ENCODE results near the gene LRRC42.
"Not testable (repeated sequence)": the region's sequence is repeated elsewhere in the genome, so short reads cannot be mapped to it uniquely, and the experiment has no call there.

LRRC42 gene

DNA sequence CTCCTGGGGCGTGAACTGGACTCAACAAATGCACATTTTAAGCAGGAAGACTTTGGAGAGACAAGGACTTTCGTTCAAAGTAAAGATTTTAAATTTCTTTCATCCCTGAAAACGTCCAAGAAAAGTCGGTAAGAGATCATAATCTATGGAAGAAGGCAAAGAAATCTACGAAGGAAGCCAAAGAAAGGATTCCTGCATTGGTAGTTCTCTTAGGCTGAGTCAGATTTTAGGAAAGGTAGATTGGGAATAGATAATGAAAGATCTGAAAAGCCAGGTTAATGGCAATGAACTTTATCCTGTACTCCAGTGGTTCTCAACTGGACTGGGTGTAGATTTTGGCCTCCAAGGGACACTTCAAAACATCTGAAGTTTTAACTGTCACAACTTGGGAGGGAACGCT, 3.1 kb upstream of the LRRC42 start:
- no peak for DNase-seq

DNA sequence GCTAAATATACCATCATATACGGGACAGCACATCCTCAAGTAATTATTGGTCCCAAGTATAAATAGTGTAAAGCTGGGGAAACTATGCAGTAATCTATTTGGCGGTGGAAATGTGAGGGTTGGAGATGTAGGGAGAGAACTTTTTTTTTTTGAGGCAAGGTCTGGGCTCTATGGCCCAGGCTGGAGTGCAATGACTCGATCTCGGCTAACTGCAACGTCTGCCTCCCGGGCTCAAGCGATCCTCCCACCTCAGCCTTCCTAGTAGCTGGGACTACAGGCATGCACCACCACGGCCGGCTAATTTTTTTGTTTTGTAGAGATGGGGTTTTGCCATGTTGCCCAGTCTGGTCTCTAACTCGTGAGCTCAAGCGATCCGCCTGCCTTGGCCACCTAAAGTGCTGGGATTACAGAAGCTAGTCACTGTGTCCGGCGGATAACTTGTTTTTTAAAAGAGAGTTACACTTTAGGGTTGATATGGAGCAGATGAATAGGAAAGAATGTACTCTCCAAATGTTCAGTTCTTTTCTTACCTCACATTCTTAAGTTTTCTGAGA, 2.6 kb upstream of the LRRC42 start:
- DNase-seq, result no peak

DNA sequence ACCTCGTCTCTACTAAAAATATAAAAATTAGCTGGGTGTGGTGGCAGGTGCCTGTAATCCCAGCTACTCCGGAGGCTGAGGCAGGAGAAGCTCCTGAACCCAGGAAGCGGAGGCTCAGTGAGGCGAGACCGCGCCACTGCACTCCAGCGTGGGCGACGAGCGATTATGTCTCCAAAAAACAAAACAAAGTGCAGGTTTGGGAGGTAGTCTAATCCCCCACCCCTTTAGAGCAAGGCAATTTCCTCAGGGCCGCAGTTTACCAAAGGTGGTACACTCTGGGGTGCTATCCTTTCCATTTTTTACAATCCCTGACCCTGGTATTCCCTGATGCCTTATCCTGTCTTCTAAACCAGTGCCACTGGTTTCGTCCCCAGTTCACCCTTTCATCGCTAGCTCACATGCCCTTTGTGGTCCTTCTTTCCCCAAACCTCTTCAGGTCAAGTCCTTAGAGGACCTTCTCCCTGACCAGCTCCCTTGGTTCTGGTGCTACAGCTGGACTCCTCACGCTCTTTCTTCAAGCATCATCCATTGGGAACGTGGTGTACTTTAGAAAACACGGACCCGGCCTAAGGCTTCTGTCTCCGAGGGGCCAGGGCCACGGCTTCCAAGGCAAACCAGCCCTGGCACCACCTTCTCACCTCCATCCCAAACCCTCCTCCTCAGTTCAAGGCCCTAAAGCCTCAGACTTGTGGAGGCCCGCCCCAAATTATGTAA, 1.5 kb upstream of the LRRC42 start:
- DNase-seq, result peak; percentile 11

DNA sequence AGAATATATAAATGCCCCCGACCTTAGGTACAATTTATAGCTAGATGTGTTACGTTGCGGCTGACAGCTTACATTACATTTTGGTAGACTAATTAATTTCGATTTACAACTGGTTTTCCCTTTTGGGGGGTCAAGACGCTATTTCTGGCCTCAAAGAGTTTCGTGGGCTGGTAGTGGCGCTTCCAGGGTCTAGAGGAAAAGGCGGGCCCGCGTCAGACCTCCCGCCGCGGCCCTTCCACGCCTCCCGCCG, 1.0 kb upstream of the LRRC42 start:
- no peak for DNase-seq

DNA sequence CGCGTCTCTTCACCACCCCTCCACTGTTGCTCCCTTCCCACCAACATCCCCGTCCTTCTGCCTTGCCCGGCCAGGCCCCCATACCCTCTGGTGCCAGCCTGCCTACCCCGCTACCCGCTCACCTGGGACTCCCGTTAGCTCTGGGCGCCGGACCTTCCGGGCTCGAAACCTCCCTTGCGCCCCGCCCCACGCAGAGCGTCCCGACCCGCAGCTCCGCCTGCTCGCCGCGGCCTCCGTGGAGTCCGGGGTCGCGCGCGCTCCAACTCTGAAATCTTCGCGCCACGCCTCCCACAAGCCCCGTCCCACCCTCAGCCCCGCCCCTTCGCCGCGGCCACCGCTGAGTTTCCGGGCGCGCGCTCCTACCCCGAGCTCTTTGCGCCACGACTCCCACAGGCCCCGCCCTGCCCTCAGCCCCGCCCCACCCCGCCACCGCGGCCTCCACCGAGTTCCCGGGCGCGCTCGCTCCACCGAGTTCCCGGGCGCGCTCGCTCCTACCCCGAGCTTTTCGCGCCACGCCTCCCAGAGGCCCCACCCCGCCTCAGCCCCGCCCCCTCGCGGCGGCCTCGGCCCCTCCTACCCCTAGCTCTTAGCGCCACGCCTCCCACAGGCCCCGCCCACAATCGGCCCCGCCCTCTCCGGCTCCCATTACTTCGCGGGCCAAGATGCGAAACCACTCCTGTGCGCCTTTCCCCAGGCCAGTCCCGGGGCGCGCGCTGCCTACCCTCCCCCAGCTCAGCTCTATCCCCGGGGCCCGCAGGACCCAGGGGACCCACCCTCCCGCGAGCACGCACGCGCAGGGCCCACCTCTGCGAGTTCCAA, 508 bp upstream of the LRRC42 start, which contains the start of gene IFT25:
Gene IFT25 (minus strand): TSS at position 267 of the 819 bp plus-strand sequence. CDS start 5,617 bp downstream, outside the sequence.
- peak; percentile 96 for DNase-seq

DNA sequence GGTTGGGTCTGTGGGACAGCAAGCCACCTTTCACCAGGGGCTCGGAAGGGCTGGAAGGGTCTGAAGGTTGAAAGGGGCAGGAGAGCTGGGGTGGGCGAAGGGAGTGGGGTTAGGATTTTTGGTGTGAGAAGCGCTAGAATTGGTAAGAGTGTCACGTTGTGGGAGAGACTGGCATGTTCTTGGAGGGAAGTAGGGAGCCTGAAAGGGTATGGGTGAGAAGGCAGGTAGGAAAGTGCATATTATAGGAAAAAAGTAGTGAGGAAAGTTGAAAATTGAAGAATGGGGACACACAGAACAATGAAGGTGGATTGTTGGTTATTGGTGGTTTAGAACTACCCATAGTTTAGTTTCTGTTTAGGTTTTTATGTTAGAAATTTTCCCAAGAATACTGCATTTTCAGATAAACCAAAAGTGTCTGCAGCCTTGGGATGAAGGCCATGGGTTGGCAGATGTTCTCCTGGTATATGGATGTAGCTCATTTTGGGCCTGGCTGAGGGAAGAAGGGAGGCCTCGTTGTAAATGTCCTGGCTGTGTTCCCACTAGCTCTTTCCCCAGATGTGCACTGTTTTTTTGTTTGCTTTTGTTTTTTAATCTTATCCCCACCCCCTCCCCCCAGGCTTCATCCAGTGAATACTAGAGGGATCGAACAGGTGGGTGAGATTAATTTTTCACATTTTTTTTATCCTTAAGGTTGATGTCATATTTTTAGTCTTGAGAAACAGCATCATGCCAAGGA, 1.2 kb downstream of the LRRC42 start:
- no peak for DNase-seq

DNA sequence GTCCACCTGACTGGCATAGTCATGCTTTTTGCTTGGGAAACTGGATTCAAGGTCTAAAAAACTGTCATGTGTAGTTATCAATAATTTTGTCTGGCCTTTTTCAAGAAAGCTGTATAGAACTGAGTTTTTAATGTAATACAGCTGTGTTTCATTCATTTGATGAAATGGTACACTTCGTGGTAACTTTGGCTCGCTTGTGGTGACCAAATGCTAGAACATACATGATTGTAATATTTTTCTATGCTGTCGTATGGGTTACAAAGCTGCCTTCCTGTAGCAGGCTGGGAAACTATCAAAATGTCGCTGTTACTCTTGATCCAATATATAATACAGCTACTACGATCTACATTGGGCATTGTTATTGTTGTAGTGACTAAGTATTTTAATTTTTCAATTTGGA, 2.1 kb downstream of the LRRC42 start:
- DNase-seq, result no peak

DNA sequence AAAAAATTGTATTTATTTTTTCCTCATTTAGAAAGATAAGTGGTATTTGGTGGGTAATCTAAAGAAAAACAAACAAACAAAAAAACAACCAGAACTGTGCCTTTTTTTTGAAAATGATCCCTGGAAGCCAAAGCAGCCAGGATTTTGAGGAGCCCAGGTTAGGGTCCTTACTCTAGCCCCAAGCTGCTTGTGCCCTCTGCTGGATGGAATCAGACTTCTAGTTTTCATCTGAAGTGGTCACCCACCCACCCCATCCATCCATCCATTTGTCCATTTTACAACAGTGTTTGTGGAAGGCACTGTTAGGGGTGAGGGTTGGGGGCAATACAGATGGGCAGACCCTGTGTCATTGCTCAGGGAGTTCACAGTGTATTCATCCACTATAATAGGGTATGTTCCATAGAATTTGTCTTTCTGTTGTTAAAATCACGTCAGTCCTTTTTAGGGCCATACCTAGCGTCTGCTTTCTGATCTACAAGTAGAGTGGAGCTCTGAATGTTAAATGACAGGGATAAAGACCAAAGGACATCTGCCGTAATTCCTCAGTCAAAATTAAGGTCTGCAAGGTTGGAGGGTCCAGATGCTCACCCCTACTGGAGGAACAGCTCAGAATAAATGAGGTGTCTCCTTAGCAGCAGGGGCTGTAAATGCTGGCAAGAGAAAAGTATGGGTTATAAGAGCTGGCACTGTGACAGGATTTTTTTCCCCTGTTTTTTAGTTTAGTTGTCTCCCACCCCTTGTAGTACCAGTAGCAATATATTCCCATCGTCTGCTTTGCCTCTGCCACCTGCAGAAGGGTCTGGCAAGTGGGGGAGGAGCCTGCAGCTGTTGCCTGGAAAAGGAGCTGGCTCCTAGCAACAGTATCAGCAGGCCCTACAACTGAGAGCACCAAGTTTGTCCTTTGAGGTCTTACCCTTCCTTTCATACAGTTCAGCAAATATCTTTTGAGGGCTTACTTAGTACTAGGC, 3.2 kb downstream of the LRRC42 start:
- DNase-seq, result peak; percentile 35

DNA sequence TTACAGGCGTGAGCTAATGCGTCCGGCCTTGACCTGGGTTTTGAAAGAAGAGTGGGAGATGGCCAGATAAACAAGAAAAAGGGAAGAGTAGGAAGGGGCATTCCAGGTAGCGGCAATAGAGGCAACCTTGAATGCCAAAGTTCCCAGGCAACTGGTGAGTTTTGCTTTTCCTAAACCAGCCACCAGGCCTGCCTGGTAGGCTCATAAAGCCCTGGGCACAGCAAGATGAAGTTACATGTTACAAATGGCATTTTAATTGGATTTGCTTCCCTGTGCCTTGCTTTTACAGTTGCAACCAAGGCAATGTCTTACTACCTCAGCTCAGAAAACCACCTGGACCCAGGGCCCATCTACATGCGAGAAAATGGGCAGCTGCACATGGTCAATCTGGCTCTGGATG, 5.5 kb downstream of the LRRC42 start:
- DNase-seq, result no peak

DNA sequence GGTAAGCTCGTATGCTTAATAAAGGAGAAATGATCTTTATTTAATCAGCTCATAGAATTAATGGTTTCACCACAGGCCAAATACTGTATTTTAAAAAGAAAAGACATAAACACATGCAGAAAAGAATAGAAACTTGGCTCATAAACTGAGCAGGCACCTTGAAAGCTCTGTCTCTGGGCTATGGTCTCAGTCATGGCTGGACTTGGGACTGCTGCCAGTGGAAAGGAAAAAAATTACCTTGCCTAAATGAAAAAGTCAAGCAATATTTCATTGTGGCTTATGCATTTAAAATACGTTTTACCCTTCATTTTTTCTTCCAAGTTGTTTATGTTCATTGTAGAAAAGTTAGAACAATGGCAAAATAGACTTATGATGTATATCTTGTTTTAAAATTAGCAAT, 8.0 kb downstream of the LRRC42 start:
- DNase-seq, result no peak

DNA sequence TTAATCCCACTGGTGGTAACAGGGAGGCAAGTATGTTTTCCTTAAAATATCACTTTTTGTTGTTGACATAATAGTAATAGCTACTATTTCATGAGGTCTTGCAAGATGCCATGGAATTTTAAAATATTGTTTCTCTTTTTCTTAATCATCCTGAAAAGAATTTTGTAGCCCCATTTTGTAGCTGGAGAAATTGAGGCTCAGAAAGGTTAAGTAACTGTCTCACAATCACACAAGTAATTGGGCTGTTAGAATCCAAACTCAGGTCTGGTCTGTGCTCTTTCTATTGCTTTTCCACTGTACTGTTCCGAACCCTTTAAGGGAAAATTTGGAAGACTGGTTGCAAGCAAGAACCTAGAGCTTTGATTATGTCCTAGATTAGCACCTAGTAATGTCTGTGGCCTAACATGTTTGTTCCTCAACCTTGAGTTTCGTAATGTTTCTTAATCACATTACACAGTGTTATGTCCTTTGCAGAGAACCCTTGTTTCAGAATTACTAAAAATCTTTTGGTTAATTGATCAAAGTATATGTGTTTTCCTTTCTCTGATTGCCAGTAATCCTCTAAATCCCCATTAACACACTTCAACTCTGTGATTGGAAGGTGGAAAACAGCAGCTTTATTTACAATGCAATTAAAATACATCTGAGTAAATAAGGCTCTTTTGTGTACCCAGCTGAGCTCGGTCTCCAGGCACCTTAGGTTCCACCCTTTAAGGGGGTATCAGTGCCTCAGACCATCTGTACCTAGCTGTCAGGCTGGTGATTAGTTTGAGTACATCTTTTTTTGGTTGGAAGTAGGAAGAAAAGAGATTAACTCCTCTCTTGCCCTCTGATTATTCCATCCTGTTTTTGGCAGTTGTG, 10.4 kb downstream of the LRRC42 start:
- DNase-seq, result no peak

DNA sequence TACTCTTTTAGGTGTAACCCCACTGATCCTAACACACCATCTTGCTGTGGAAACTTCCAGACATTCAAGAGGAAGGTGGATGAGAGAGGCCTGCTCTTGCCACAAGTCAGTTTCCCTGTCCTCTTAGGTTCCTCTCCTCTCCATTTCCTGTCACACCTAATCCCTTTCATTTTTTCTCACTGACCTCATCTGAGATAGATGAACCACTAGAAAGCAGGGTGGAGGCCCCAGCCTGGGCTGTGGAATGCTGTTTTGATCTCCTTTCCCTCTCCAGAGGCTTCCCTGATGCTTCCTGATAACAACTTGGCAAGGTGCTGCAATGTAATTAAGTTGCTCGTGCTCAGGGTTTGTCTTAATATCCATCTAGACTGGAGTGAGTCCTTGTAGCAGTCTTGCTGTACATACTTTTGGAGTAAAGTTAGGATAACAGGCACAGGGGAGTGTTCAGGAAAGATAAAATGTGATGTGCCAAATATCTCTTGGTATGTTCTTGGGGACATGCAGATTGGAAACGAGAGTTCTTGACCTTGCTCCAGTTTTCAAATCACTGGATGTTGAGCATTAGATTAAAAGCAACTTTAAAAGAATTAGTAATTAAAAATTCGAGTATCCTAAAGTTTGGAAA, 11.2 kb downstream of the LRRC42 start:
- DNase-seq, result no peak

DNA sequence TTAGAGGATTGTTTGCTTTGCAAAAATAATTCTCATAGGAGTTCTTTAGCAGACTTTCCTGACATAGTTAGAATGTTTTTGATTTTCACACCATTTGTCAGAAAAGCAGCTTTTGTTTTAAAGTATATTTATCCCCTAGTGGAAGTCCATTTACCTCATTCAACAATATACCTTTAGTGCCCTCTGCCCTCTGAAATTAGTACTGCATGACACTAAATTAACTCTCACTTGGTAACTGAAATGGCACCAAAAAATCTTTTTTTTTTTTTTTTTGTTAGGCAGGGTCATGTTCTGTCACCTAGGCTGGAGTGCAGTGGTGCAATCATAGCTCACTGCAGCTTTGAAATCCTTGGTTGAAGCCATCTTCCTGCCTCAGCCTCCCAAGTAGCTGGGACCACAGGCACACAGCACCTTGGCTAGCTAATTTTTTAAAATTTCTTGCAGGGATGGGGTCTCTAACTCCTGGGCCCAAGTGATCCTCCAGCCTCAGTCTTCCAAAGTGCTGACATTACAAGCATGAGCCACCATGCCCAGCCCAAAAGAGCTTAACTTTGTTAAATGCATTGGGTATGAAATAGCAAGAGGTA, 13.6 kb downstream of the LRRC42 start:
- DNase-seq, result no peak

DNA sequence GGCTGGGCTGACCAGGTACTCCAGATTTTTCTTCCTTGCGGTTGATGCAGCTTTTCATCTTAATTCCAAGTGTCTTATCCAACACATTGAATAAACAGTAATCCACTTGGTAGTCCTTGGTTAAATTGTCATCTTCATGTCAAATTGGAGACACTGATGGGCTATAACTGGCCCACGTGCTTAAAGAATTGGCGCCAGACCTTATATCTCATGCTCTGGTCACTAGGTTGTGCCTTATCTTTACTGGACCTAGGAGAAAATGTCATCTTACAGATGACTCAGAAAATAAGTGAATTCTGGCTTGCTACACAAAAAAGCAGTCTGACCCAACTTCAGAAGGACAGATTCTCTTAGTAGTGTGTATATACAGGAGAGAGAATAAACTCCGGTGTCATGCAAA, 16.2 kb downstream of the LRRC42 start:
- no peak for DNase-seq

DNA sequence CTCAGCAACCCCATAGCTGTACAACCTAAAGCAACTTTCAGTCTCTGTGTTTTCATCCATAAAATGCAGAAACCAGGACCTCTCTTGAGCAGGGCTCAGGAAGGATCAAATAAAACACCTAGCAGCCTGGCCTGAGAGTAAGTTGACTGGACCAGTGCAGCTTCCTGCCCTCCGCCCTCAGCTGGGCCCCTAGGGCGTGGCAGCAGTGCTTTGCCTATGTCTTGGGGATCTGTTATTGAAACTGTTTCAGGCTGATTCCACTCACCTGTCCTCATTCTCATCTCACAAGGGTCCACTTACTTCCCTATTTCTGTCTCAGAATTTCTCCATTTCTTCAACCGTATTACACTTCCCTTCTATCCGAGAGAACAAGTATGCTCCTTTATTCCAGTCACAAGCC, 17.3 kb downstream of the LRRC42 start:
- DNase-seq, result no peak

DNA sequence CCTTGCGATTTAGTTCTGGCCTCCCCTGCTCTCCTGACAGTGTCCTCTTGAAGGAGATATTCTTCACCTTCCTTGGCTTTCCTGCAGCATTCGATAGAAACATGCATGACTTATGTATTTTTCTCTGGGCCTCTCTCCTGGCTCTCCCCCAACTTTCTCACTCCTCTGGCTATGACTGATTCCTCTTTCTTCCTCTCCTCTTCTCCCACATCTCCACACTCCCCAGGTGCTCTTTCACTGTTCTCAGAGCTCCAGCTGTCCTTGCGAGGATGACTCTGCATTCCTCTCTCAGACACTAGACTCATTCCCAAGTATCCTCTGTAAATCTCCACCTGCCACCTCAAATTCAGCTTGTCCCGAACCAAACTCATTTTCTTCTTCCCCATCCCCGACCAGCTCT, 18.0 kb downstream of the LRRC42 start:
- DNase-seq, result no peak

DNA sequence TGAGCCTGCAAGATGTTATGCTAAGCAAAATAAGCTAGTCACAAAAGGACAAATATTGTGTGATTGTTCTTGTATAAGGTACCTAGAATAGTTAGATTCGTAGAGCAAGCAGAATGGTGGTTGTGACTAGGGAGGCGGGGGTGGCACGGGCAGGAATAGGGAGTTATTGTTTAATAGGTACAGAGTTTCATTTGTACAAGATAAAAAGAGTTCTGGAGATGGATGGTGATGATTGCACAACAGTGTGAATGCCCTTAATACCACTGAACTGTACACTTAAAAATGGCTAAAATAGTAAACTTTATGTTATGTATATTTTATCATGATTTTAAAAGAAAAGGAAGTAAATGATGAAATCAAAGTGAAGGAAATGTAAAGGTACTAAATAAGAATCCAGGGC, 20.6 kb downstream of the LRRC42 start:
- no peak for DNase-seq

DNA sequence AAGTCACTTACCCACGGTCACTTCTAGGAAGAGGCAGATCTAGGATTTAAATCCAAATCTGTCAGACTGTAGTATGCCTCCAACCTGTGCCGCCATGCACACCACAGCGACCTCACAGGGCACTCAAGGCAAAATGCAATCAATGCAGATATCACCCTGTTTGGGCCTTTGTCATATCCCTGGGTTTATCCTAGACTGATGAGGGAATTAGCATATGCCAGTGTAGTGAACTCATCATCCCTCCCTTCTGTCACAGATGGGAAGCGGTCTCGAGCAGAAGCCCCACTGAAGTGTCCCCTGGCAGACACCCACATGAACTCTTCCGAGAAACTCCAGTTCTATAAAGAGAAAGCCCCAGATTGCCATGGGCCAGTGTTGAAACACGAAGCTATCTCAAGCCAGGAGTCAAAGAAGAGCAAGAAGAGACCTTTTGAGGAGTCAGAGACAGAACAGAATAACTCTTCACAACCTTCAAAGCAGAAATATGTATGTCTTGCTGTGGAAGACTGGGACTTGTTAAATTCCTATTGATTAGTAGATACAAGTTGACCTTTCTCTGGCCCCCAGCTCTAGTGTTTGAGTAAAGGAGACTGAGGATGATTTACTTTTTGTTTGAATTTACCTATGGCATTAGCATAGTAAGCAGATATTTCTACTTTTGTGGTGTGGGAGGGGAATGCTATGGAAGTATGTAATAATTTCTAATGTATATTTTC, 21.4 kb downstream of the LRRC42 start:
- DNase-seq, result no peak

DNA sequence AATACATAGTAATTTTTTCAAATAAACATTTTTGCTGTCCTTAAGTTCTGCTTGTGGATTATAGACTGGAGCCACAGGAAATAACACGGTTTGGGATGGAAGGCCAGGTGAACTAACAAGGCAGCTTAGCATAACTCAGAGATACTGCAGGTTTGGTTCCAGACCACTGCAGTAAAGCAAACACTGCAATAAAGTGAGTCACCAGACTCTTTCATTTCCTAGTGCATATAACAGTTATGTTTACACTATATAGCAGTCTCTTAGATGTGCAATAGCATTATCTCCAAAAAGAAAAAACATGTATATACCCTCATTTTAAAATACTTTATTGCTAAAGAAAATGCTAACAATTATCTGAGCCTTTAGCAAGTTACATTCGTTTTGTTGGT, 22.0 kb downstream of the LRRC42 start:
- DNase-seq, result no peak

DNA sequence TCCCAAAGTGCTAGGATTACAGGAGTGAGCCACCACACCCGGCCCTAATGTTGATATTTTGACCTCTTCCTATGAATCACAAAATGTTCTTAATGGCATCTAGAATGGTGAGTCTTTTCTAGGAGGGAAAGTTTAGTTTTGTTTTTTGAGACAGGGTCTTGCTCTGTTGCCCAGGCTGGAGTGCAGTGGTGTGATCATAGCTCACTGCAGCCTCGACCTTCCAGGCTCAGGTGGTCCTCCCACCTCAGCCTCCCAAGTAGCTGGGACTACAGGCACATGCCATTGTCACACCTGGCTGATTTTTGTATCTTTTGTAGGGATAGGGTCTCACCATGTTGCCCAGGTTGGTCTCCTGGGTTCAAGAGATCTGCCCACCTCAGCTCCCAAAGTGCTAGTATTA, 23.2 kb downstream of the LRRC42 start:
- not testable (repeated sequence) for DNase-seq
